Neural cell (in vitro differentiated cells): ENCODE results near the gene CPB2. TPM values are rescaled to one million over a fixed set of nuclear protein-coding genes. Genes with fewer than 3 reads are reported as not detected.

ENCODE experiments used
- H2AFZ ChIP-seq: fragments of 200-600, 300-800 bp; sonication (generic), shearing (Covaris generic); 2 replicates; pipeline ENCODE4 v1.6.0; 2014; ENCODE audit warnings: low read depth, mild to moderate bottlenecking, antibody characterized with exemption, low read length, moderate library complexity
- H3F3A ChIP-seq: fragments of 200-600 bp; shearing (Covaris generic); 2 replicates; pipeline ENCODE4 v1.6.1; 2016; ENCODE audit warnings: mild to moderate bottlenecking, moderate library complexity, mixed read lengths, antibody characterized with exemption, low read length; ENCODE audit not compliant: insufficient read depth, poor library complexity, severe bottlenecking
- H3K27ac ChIP-seq: fragments of 200-600, 300-800 bp; sonication (generic), shearing (Covaris generic); 2 replicates; pipeline ENCODE4 v1.5.1; 2014; ENCODE audit warnings: mild to moderate bottlenecking, low read length, moderate library complexity
- H3K27me3 ChIP-seq: fragments of 300-800, 200-600 bp; sonication (generic), shearing (Covaris generic); 2 replicates; pipeline ENCODE4 v1.6.0; 2014; ENCODE audit warnings: mild to moderate bottlenecking, low read depth, low read length, moderate library complexity; ENCODE audit not compliant: insufficient read depth
- H3K36me3 ChIP-seq: fragments of 300-800, 200-600 bp; sonication (generic), shearing (Covaris generic); 2 replicates; pipeline ENCODE4 v1.5.1; 2014; ENCODE audit warnings: mild to moderate bottlenecking, antibody characterized with exemption, low read length, moderate library complexity; ENCODE audit not compliant: insufficient read depth
- H3K4me2 ChIP-seq: fragments of 300-800, 200-600 bp; sonication (generic), shearing (Covaris generic); 2 replicates; pipeline ENCODE4 v1.6.0; 2014; ENCODE audit warnings: mild to moderate bottlenecking, low read length
- H3K4me3 ChIP-seq: fragments of 300-800, 200-600 bp; sonication (generic), shearing (Covaris generic); 2 replicates; pipeline ENCODE4 v1.5.1; 2014; ENCODE audit warnings: mild to moderate bottlenecking, low read length, moderate library complexity
- H3K79me2 ChIP-seq: fragments of 200-600 bp; shearing (Covaris generic); replicated peaks from 2 replicates; pipeline ENCODE4 v1.6.0; 2014; ENCODE audit warnings: mild to moderate bottlenecking, low read length, moderate library complexity; ENCODE audit not compliant: insufficient read depth
- H3K9ac ChIP-seq: fragments of 300-800, 200-600 bp; sonication (generic), shearing (Covaris generic); 2 replicates; pipeline ENCODE4 v1.6.1; 2016; ENCODE audit warnings: mild to moderate bottlenecking, low read length, mixed read lengths
- H3K9me2 ChIP-seq: fragments of 200-600 bp; shearing (Covaris generic); 2 replicates; pipeline ENCODE4 v1.6.1; 2016; ENCODE audit warnings: mild to moderate bottlenecking, low read length, mixed read lengths; ENCODE audit not compliant: insufficient read depth
- H3K9me3 ChIP-seq: fragments of 200-600, 300-800 bp; sonication (generic), shearing (Covaris generic); 2 replicates; pipeline ENCODE4 v1.6.1; 2016; ENCODE audit warnings: mild to moderate bottlenecking, mixed run types, low read length, moderate library complexity, mixed read lengths
- H4K20me1 ChIP-seq: fragments of 200-600 bp; shearing (Covaris generic); 2 replicates; pipeline ENCODE4 v1.6.1; 2016; ENCODE audit warnings: mild to moderate bottlenecking, mixed run types; ENCODE audit not compliant: insufficient read depth
- EP300 ChIP-seq: fragments of 450-650 bp; conservative IDR thresholded peaks from 2 replicates; pipeline ENCODE4 v1.6.1; 2014; ENCODE audit warnings: antibody characterized with exemption, mild to moderate bottlenecking, moderate library complexity; ENCODE audit not compliant: poor library complexity, severe bottlenecking
- EZH2 ChIP-seq: fragments of 200-600, 300-800 bp; shearing (Covaris generic), sonication (generic); IDR thresholded peaks from 2 replicates; pipeline ENCODE4 v1.6.1; 2014; ENCODE audit warnings: antibody characterized with exemption, low read length, borderline replicate concordance, mild to moderate bottlenecking; ENCODE audit not compliant: insufficient read depth, poor library complexity, severe bottlenecking
- MXI1 ChIP-seq: fragments of 450-650 bp; conservative IDR thresholded peaks from 2 replicates; pipeline ENCODE4 v1.6.1; 2014; ENCODE audit warnings: antibody characterized with exemption, mild to moderate bottlenecking; ENCODE audit not compliant: poor library complexity, severe bottlenecking
- POLR2AphosphoS5 ChIP-seq: IDR thresholded peaks from 2 replicates; pipeline ENCODE4 v1.6.1; 2012
- RAD21 ChIP-seq: fragments of 450-650 bp; conservative IDR thresholded peaks from 2 replicates; pipeline ENCODE4 v1.6.1; 2014; ENCODE audit warnings: antibody characterized with exemption, mild to moderate bottlenecking, moderate library complexity
- SMC3 ChIP-seq: fragments of 450-650 bp; conservative IDR thresholded peaks from 2 replicates; pipeline ENCODE4 v1.6.1; 2014; ENCODE audit warnings: antibody characterized with exemption, mild to moderate bottlenecking, moderate library complexity; ENCODE audit not compliant: poor library complexity
- TAF1 ChIP-seq: IDR thresholded peaks from 2 replicates; pipeline ENCODE4 v1.6.1; 2012; ENCODE audit warnings: low read depth
- polyA plus RNA-seq: library from polyadenylated mRNA; depleted of rRNA; stranded (reverse); fragments of >200 nt; gene quantifications from 2 replicates; pipeline ENCODE4 v1.2.3, GENCODE V29; 2014
- TF ChIP-seq, protein P1 (sequence below): IDR thresholded peaks from 2 replicates; pipeline ENCODE4 v1.6.1; 2012; ENCODE audit warnings: borderline replicate concordance
- TF ChIP-seq, protein P2 (sequence below): fragments of 450-650 bp; IDR thresholded peaks from 2 replicates; pipeline ENCODE4 v1.5.1; 2014; ENCODE audit warnings: antibody characterized with exemption, mild to moderate bottlenecking, moderate library complexity; ENCODE audit not compliant: poor library complexity, severe bottlenecking

The CPB2 gene
- polyA plus RNA-seq, 1 donor from 2014 or later = not detected

DNA sequence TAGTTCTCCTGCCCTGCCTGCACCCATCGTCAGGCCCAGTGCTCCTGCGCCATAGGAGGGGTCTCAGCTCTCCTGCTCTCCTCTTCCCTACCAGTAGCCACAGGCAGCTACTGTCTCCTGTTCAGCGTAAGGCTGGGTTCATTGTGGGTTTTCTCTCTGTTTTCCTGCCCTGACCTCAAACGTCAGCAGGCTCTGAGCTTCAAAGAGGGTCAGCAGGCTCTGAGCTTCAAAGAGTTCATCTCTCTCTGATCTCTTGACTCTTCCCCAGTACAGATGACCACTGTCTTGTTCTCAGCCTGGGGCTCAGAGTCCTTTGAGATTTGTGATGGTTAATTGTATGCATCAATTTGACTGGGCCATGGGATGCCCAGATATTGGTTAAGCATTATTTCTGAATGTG, 4.6 kb upstream of the CPB2 start:
- Histone ChIP-seq H3K27me3 (no peaks in the 10 kb centered on the region), H3K9me3 (no peaks in the 10 kb centered on the region), H3K79me2 (no peaks in the 10 kb centered on the region), H3K27ac (no peak overlapping the region), H4K20me1 (no peaks in the 10 kb centered on the region), H3K4me3 (no peak overlapping the region), H3F3A (no peaks in the 10 kb centered on the region), H2AFZ (no peak overlapping the region), H3K9me2 (no peaks in the 10 kb centered on the region), H3K4me2 (no peak overlapping the region), H3K9ac (no peak overlapping the region), H3K36me3 (no peaks in the 10 kb centered on the region)
- no peak for TF ChIP-seq RAD21
- TF ChIP-seq TAF1 = no peak
- TF ChIP-seq, protein P1, sequence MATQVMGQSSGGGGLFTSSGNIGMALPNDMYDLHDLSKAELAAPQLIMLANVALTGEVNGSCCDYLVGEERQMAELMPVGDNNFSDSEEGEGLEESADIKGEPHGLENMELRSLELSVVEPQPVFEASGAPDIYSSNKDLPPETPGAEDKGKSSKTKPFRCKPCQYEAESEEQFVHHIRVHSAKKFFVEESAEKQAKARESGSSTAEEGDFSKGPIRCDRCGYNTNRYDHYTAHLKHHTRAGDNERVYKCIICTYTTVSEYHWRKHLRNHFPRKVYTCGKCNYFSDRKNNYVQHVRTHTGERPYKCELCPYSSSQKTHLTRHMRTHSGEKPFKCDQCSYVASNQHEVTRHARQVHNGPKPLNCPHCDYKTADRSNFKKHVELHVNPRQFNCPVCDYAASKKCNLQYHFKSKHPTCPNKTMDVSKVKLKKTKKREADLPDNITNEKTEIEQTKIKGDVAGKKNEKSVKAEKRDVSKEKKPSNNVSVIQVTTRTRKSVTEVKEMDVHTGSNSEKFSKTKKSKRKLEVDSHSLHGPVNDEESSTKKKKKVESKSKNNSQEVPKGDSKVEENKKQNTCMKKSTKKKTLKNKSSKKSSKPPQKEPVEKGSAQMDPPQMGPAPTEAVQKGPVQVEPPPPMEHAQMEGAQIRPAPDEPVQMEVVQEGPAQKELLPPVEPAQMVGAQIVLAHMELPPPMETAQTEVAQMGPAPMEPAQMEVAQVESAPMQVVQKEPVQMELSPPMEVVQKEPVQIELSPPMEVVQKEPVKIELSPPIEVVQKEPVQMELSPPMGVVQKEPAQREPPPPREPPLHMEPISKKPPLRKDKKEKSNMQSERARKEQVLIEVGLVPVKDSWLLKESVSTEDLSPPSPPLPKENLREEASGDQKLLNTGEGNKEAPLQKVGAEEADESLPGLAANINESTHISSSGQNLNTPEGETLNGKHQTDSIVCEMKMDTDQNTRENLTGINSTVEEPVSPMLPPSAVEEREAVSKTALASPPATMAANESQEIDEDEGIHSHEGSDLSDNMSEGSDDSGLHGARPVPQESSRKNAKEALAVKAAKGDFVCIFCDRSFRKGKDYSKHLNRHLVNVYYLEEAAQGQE = no peak
- TF ChIP-seq EZH2 = no peak
- TF ChIP-seq POLR2AphosphoS5 = no peak
- no peak for TF ChIP-seq MXI1

DNA sequence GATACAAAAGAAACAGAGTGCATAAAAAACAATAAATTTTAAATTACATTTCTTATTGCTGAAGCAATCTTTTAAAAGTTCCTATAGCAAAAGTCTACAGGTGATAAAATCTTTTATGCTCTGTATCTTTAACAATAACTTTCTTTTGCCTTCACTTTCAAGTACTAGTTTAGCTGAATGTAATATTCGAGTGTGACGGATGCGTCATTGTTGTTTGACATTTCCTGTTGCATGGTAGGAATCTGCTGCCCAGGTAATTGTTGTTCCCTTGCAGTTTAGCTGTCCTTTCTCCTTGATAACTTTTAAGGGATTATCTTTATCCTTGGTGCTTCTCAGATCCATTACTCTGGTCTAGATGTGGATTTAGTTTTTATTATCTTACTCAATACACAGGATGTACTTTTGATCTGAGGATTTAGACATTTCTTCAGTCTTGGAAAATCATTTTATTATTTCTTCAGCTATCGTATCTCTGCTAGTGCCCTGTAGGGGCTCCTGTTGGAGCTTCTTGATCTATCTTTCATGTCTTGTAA, 2.1 kb upstream of the CPB2 start:
- Histone ChIP-seq H3F3A (no peaks in the 10 kb centered on the region), H3K27me3 (no peaks in the 10 kb centered on the region), H3K79me2 (no peaks in the 10 kb centered on the region), H2AFZ (no peak overlapping the region), H3K9me2 (no peaks in the 10 kb centered on the region), H3K9me3 (no peaks in the 10 kb centered on the region), H3K27ac (no peak overlapping the region), H3K36me3 (no peaks in the 10 kb centered on the region), H4K20me1 (no peaks in the 10 kb centered on the region), H3K9ac (no peak overlapping the region), H3K4me2 (no peak overlapping the region), H3K4me3 (no peak overlapping the region)
- TF ChIP-seq SMC3 (no peak), TAF1 (no peak), MXI1 (no peak), RAD21 (no peak), POLR2AphosphoS5 (no peak), EZH2 (no peak), EP300 (no peak)
- TF ChIP-seq, protein P2, sequence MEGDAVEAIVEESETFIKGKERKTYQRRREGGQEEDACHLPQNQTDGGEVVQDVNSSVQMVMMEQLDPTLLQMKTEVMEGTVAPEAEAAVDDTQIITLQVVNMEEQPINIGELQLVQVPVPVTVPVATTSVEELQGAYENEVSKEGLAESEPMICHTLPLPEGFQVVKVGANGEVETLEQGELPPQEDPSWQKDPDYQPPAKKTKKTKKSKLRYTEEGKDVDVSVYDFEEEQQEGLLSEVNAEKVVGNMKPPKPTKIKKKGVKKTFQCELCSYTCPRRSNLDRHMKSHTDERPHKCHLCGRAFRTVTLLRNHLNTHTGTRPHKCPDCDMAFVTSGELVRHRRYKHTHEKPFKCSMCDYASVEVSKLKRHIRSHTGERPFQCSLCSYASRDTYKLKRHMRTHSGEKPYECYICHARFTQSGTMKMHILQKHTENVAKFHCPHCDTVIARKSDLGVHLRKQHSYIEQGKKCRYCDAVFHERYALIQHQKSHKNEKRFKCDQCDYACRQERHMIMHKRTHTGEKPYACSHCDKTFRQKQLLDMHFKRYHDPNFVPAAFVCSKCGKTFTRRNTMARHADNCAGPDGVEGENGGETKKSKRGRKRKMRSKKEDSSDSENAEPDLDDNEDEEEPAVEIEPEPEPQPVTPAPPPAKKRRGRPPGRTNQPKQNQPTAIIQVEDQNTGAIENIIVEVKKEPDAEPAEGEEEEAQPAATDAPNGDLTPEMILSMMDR = no peak
